ENCODE results near the gene GON7.
"Not testable (repeated sequence)": the region's sequence is repeated elsewhere in the genome, so short reads cannot be mapped to it uniquely, and the experiment has no call there.

GON7 gene

GRCh38 chr14:93175492-93175891 is 31.4 kb downstream of the GON7 start:
- Histone ChIP-seq H3K4me1 (ENCODE audit: control insufficient read depth, insufficient read depth, low read length, poor library complexity, severe bottlenecking) (no peaks in the 10 kb centered on the region), H3K9me3 (ENCODE audit: control insufficient read depth, low read length) (no peaks in the 10 kb centered on the region), H3K27me3 (replicated peaks; ENCODE audit: control insufficient read depth, insufficient read depth, low read length, poor library complexity, severe bottlenecking) (no peaks in the 10 kb centered on the region), H3K36me3 (ENCODE audit: control insufficient read depth, insufficient read depth, low read length) (no peaks in the 10 kb centered on the region), H3K27ac (ENCODE audit: insufficient read depth, low read length, poor library complexity, severe bottlenecking) (no peak overlapping the region), H3K4me3 (ENCODE audit: insufficient read depth, low read depth, low read length, poor library complexity, severe bottlenecking) (no peak overlapping the region)
- no peak for DNase-seq

GRCh38 chr14:93174731-93175130 is 32.1 kb downstream of the GON7 start:
- not testable (repeated sequence) for H3K9me3 ChIP-seq (ENCODE audit: control insufficient read depth, low read length); H3K36me3 ChIP-seq (ENCODE audit: control insufficient read depth, insufficient read depth, low read length); H3K27ac ChIP-seq (ENCODE audit: insufficient read depth, low read length, poor library complexity, severe bottlenecking); H3K4me3 ChIP-seq (ENCODE audit: insufficient read depth, low read depth, low read length, poor library complexity, severe bottlenecking); H3K4me1 ChIP-seq (ENCODE audit: control insufficient read depth, insufficient read depth, low read length, poor library complexity, severe bottlenecking); H3K27me3 ChIP-seq (replicated peaks; ENCODE audit: control insufficient read depth, insufficient read depth, low read length, poor library complexity, severe bottlenecking); DNase-seq

- H3K4me1 ChIP-seq (ENCODE audit: control insufficient read depth, insufficient read depth, low read length, poor library complexity, severe bottlenecking) = no peaks in the 10 kb centered on the region
- DNase-seq = no peak
- no peak overlapping the region for H3K27ac ChIP-seq (ENCODE audit: insufficient read depth, low read length, poor library complexity, severe bottlenecking)
- no peaks in the 10 kb centered on the region for H3K9me3 ChIP-seq (ENCODE audit: control insufficient read depth, low read length)
- H3K4me3 ChIP-seq (ENCODE audit: insufficient read depth, low read depth, low read length, poor library complexity, severe bottlenecking) = no peak overlapping the region
- H3K36me3 ChIP-seq (ENCODE audit: control insufficient read depth, insufficient read depth, low read length) = no peaks in the 10 kb centered on the region
- no peaks in the 10 kb centered on the region for H3K27me3 ChIP-seq (replicated peaks; ENCODE audit: control insufficient read depth, insufficient read depth, low read length, poor library complexity, severe bottlenecking)
Observed at GRCh38 chr14:93173943-93174395, 32.9 kb downstream of the GON7 start.

- no peaks in the 10 kb centered on the region for H3K9me3 ChIP-seq (ENCODE audit: control insufficient read depth, low read length)
- H3K4me1 ChIP-seq (ENCODE audit: control insufficient read depth, insufficient read depth, low read length, poor library complexity, severe bottlenecking) = no peaks in the 10 kb centered on the region
- no peak overlapping the region for H3K4me3 ChIP-seq (ENCODE audit: insufficient read depth, low read depth, low read length, poor library complexity, severe bottlenecking)
- H3K36me3 ChIP-seq (ENCODE audit: control insufficient read depth, insufficient read depth, low read length) = no peaks in the 10 kb centered on the region
- no peaks in the 10 kb centered on the region for H3K27me3 ChIP-seq (replicated peaks; ENCODE audit: control insufficient read depth, insufficient read depth, low read length, poor library complexity, severe bottlenecking)
- H3K27ac ChIP-seq (ENCODE audit: insufficient read depth, low read length, poor library complexity, severe bottlenecking) = no peak overlapping the region
- no peak for DNase-seq
Observed at GRCh38 chr14:93171376-93171775, 35.5 kb downstream of the GON7 start.

GRCh38 chr14:93170141-93170540 is 36.7 kb downstream of the GON7 start:
- not testable (repeated sequence) for H3K36me3 ChIP-seq (ENCODE audit: control insufficient read depth, insufficient read depth, low read length); H3K9me3 ChIP-seq (ENCODE audit: control insufficient read depth, low read length); H3K4me3 ChIP-seq (ENCODE audit: insufficient read depth, low read depth, low read length, poor library complexity, severe bottlenecking); H3K27ac ChIP-seq (ENCODE audit: insufficient read depth, low read length, poor library complexity, severe bottlenecking); H3K27me3 ChIP-seq (replicated peaks; ENCODE audit: control insufficient read depth, insufficient read depth, low read length, poor library complexity, severe bottlenecking); DNase-seq; H3K4me1 ChIP-seq (ENCODE audit: control insufficient read depth, insufficient read depth, low read length, poor library complexity, severe bottlenecking)

GRCh38 chr14:93169619-93170018 is 37.2 kb downstream of the GON7 start:
- H3K36me3 ChIP-seq (ENCODE audit: control insufficient read depth, insufficient read depth, low read length); H3K4me1 ChIP-seq (ENCODE audit: control insufficient read depth, insufficient read depth, low read length, poor library complexity, severe bottlenecking); H3K27ac ChIP-seq (ENCODE audit: insufficient read depth, low read length, poor library complexity, severe bottlenecking); H3K4me3 ChIP-seq (ENCODE audit: insufficient read depth, low read depth, low read length, poor library complexity, severe bottlenecking); H3K27me3 ChIP-seq (replicated peaks; ENCODE audit: control insufficient read depth, insufficient read depth, low read length, poor library complexity, severe bottlenecking); DNase-seq; H3K9me3 ChIP-seq (ENCODE audit: control insufficient read depth, low read length): not testable (repeated sequence)

GRCh38 chr14:93168610-93169009 is 38.3 kb downstream of the GON7 start:
- H3K27me3 ChIP-seq (replicated peaks; ENCODE audit: control insufficient read depth, insufficient read depth, low read length, poor library complexity, severe bottlenecking); H3K27ac ChIP-seq (ENCODE audit: insufficient read depth, low read length, poor library complexity, severe bottlenecking); H3K9me3 ChIP-seq (ENCODE audit: control insufficient read depth, low read length); DNase-seq; H3K4me3 ChIP-seq (ENCODE audit: insufficient read depth, low read depth, low read length, poor library complexity, severe bottlenecking); H3K4me1 ChIP-seq (ENCODE audit: control insufficient read depth, insufficient read depth, low read length, poor library complexity, severe bottlenecking); H3K36me3 ChIP-seq (ENCODE audit: control insufficient read depth, insufficient read depth, low read length): not testable (repeated sequence)

- not testable (repeated sequence) for DNase-seq
Observed at GRCh38 chr14:93165271-93166265, 41.3 kb downstream of the GON7 start.

GRCh38 chr14:93163564-93163963 is 43.3 kb downstream of the GON7 start:
- H3K4me1 ChIP-seq (ENCODE audit: control insufficient read depth, insufficient read depth, low read length, poor library complexity, severe bottlenecking) = no peaks in the 10 kb centered on the region
- no peak overlapping the region for H3K4me3 ChIP-seq (ENCODE audit: insufficient read depth, low read depth, low read length, poor library complexity, severe bottlenecking)
- H3K27me3 ChIP-seq (replicated peaks; ENCODE audit: control insufficient read depth, insufficient read depth, low read length, poor library complexity, severe bottlenecking) = no peaks in the 10 kb centered on the region
- DNase-seq = no peak
- no peaks in the 10 kb centered on the region for H3K9me3 ChIP-seq (ENCODE audit: control insufficient read depth, low read length)
- H3K27ac ChIP-seq (ENCODE audit: insufficient read depth, low read length, poor library complexity, severe bottlenecking) = no peak overlapping the region
- H3K36me3 ChIP-seq (ENCODE audit: control insufficient read depth, insufficient read depth, low read length) = no peaks in the 10 kb centered on the region

More at GRCh38 chr14:93165271-93166265, 41.3 kb downstream of the GON7 start:
- not testable (repeated sequence) for H3K4me1 ChIP-seq (ENCODE audit: control insufficient read depth, insufficient read depth, low read length, poor library complexity, severe bottlenecking); H3K36me3 ChIP-seq (ENCODE audit: control insufficient read depth, insufficient read depth, low read length); H3K4me3 ChIP-seq (ENCODE audit: insufficient read depth, low read depth, low read length, poor library complexity, severe bottlenecking); H3K27ac ChIP-seq (ENCODE audit: insufficient read depth, low read length, poor library complexity, severe bottlenecking); H3K9me3 ChIP-seq (ENCODE audit: control insufficient read depth, low read length); H3K27me3 ChIP-seq (replicated peaks; ENCODE audit: control insufficient read depth, insufficient read depth, low read length, poor library complexity, severe bottlenecking)

GRCh38 chr14:93161411-93161940 is 45.4 kb downstream of the GON7 start:
- DNase-seq = no peak
- H3K9me3 ChIP-seq (ENCODE audit: control insufficient read depth, low read length) = no peaks in the 10 kb centered on the region
- no peak overlapping the region for H3K4me3 ChIP-seq (ENCODE audit: insufficient read depth, low read depth, low read length, poor library complexity, severe bottlenecking)
- H3K27ac ChIP-seq (ENCODE audit: insufficient read depth, low read length, poor library complexity, severe bottlenecking) = no peak overlapping the region
- H3K4me1 ChIP-seq (ENCODE audit: control insufficient read depth, insufficient read depth, low read length, poor library complexity, severe bottlenecking) = no peaks in the 10 kb centered on the region
- H3K27me3 ChIP-seq (replicated peaks; ENCODE audit: control insufficient read depth, insufficient read depth, low read length, poor library complexity, severe bottlenecking) = no peaks in the 10 kb centered on the region
- no peaks in the 10 kb centered on the region for H3K36me3 ChIP-seq (ENCODE audit: control insufficient read depth, insufficient read depth, low read length)

All from effector memory CD4-positive, alpha-beta T cell (primary cell).